HepG2 (cell line): ENCODE data around the gene SMIM36.

Source experiments
- ARNT ChIP-seq: fragments of 450-650 bp; IDR thresholded peaks from 2 replicates; pipeline ENCODE4 v1.6.1; 2017
- CREM ChIP-seq, 2 experiments: sonication (generic) in 1 of 2; formaldehyde crosslinking in 1 of 2; IDR thresholded peaks; 2 replicates each; pipeline versions ENCODE4 v1.4.0 to v1.6.1; 2016 to 2020; ENCODE audit warnings: antibody characterized with exemption in 1 of 2, mild to moderate bottlenecking in 1 of 2, missing genetic modification reagents in 1 of 2
- CTCF ChIP-seq: sonication (generic); formaldehyde crosslinking; IDR thresholded peaks from 2 replicates; pipeline ENCODE4 v1.5.0; 2020; ENCODE audit warnings: mild to moderate bottlenecking, missing genetic modification reagents, moderate library complexity
- EP300 ChIP-seq, 3 experiments: sonication (generic) in 1 of 3; formaldehyde crosslinking in 1 of 3; IDR thresholded peaks; 2 replicates each; pipeline versions ENCODE4 v1.5.1 to v1.6.1; 2011 to 2020; ENCODE audit warnings: low read depth in 2 of 3, low read length in 2 of 3, borderline replicate concordance in 1 of 3, improper control_type of control experiment in 1 of 3, mild to moderate bottlenecking in 1 of 3, missing genetic modification reagents in 1 of 3, moderate library complexity in 1 of 3
- ETV5 ChIP-seq: IDR thresholded peaks from 2 replicates; pipeline ENCODE4 v1.6.1; 2018; ENCODE audit warnings: missing biosample characterization, missing genetic modification reagents, inconsistent platforms, borderline replicate concordance
- HOXA7 ChIP-seq: sonication (generic); formaldehyde crosslinking; IDR thresholded peaks from 2 replicates; pipeline ENCODE4 v1.8.1; 2022; ENCODE audit warnings: mild to moderate bottlenecking, missing genetic modification reagents, moderate library complexity
- JUND ChIP-seq: sonication (generic); formaldehyde crosslinking; IDR thresholded peaks from 2 replicates; pipeline ENCODE4 v1.8.0; 2022; ENCODE audit warnings: mild to moderate bottlenecking, missing genetic modification reagents
- KDM1A ChIP-seq: IDR thresholded peaks from 2 replicates; pipeline ENCODE4 v1.6.1; 2016; ENCODE audit warnings: missing compliant biosample characterization
- KLF13 ChIP-seq: sonication (generic); formaldehyde crosslinking; IDR thresholded peaks from 2 replicates; pipeline ENCODE4 v1.4.0; 2020; ENCODE audit warnings: mild to moderate bottlenecking, missing genetic modification reagents
- POLR2A ChIP-seq, 2 experiments: IDR thresholded peaks; 2 replicates each; pipeline ENCODE4 v1.6.1; 2011; ENCODE audit warnings: low read depth in 2 of 2, low read length in 2 of 2, mild to moderate bottlenecking in 1 of 2, moderate library complexity in 1 of 2; ENCODE audit not compliant: insufficient read depth in 1 of 2
- SMYD3 ChIP-seq: sonication (generic); formaldehyde crosslinking; IDR thresholded peaks from 2 replicates; pipeline ENCODE4 v1.8.1; 2023; ENCODE audit warnings: mild to moderate bottlenecking, missing genetic modification reagents
- TBP ChIP-seq: sonication (generic); formaldehyde crosslinking; IDR thresholded peaks from 2 replicates; pipeline ENCODE4 v1.5.0; 2020; ENCODE audit warnings: missing genetic modification reagents
- ZNF574 ChIP-seq: sonication (generic); formaldehyde crosslinking; IDR thresholded peaks from 2 replicates; pipeline ENCODE4 v1.4.0; 2020; ENCODE audit warnings: missing genetic modification reagents

DNA sequence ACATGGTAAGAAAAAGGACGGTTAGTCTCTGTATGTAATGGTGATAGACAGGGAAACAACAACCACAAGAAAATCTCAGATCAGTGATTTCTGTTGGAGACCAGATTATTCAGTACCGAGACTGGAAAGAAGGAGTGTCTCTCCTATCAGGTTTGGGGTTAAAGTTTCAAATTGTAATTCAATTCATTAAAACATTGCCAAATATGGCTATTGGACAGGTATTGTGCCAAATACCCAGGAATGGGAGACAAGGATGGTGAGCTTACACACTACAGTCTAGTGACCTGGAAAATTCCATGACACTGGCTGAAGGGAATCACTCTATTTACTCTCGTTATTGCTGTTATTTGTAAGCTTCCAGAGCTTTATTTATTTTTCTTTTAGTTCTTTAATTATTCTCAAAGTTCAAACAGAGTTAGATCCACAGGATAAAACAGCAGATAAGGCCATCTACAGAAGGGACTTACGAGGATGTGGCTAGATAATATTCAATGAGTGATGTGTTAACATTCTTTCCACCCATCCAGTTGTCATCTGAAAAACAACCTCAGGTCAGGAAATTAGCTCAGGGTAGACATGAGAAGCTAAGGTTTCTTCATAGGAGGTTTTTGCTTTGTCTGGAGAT lies 64.6 kb downstream of the SMIM36 start:
- TF ChIP-seq SMYD3 (CRISPR knock-in tag) (peak; percentile 83), POLR2A (IDR thresholded peaks at IDR 0.05; ENCODE audit: insufficient read depth in 1 of 2, low read depth in 2 of 2, low read length in 2 of 2) (0 out of 4 replicates have a peak, but pooled peaks of 1 of the 2 experiments have one; percentile 11), ETV5 (CRISPR knock-in tag) (peak; percentile 89), EP300 (IDR thresholded peaks at IDR 0.05; ENCODE audit: low read depth in 2 of 2, low read length in 2 of 2) (peak in 1 of 2 experiments; percentile 99; a peak in 2 of 4 replicates), EP300 (CRISPR knock-in tag; IDR thresholded peaks at IDR 0.05; ENCODE audit: borderline replicate concordance) (peak; percentile 86; the same call in 1 of the 2 replicates), ZNF574 (CRISPR knock-in tag) (peak; percentile 43; the same call in 1 of the 2 replicates), HOXA7 (no peak), TBP (no peak), CTCF (CRISPR knock-in tag) (no peak), KLF13 (CRISPR knock-in tag) (no peak), ARNT (no peak), JUND (CRISPR knock-in tag) (peak; percentile 35), KDM1A (no peak), CREM (IDR thresholded peaks at IDR 0.05) (peak; percentile 97), CREM (CRISPR knock-in tag; IDR thresholded peaks at IDR 0.05) (no peak)
